Lower leg skin (tissue), 4 donors: ENCODE measurements around the gene SUPT7L. TPM values are rescaled to one million over a fixed set of nuclear protein-coding genes. Genes with fewer than 3 reads are reported as not detected.
A peak's percentile ranks its signal among the peaks of the same experiment; 100 is the strongest.
"Not testable (repeated sequence)": the region's sequence is repeated elsewhere in the genome, so short reads cannot be mapped to it uniquely, and the experiment has no call there.

Source experiments
- DNase-seq, 2 donors: peaks; one replicate each; pipeline ENCODE4 v3.0.0-alpha.2; 2019; ENCODE audit warnings: low spot score in 2 of 2
- H3K4me3 ChIP-seq: fragments of 200-600 bp; sonication (generic); 2 replicates; pipeline ENCODE4 v1.5.1; 2017; ENCODE audit warnings: mild to moderate bottlenecking, low read depth; ENCODE audit not compliant: poor library complexity, severe bottlenecking
- CTCF ChIP-seq, 3 donors: fragments of 450-650 bp; IDR thresholded peaks; one replicate each; pipeline ENCODE4 v1.5.1; 2016; ENCODE audit warnings: antibody characterized with exemption in 3 of 3, mild to moderate bottlenecking in 3 of 3, moderate library complexity in 2 of 3
- POLR2A ChIP-seq, 2 donors: fragments of 450-650 bp; IDR thresholded peaks; one replicate each; pipeline ENCODE4 v1.6.1; 2016 to 2017; ENCODE audit warnings: antibody characterized with exemption in 2 of 2, mild to moderate bottlenecking in 1 of 2, moderate library complexity in 1 of 2
- WGBS, 2 donors: methylation state at CpG; one replicate each; pipeline ENCODE4 v1.1.5; 2018; 5-methylcytosine and 5-hydroxymethylcytosine counted together
- intact Hi-C: fragments of 100-400 bp; cut with DNase I; formaldehyde crosslinking; loops from one replicate; pipeline ENCODE4 v1.15.0; 2023; ENCODE audit warnings: low total_unique reads
- total RNA-seq, 4 donors: library from RNA; depleted of rRNA; stranded (reverse); fragments of >200 nt; gene quantifications; one replicate each; pipeline ENCODE4 v1.1.0, GENCODE V29; 2016

SUPT7L gene
- total RNA-seq, 4 donors from 2014 or later = 9.7 to 16.9 (median 14.9) TPM

- intact Hi-C loops = no loop called here
- TF ChIP-seq CTCF (IDR thresholded peaks at IDR 0.05) (no peak), POLR2A (IDR thresholded peaks at IDR 0.05) (no peak)
- 1% methylated on average over 42 to 44 of the region's 44 CpGs for WGBS, 2 donors
- peak; percentile 90 to 98 for DNase-seq
- H3K4me3 ChIP-seq = peak within 1 kb of the TSS; percentile 74
Measured at GRCh38 chr2:27628767-27629709, 34.4 kb downstream of the SUPT7L start, which contains the start of the genes CCDC121 and GPN1. Gene CCDC121 (minus strand): TSS chr2:27629012. CDS start chr2:27627799, 1,213 bp downstream. Gene GPN1 (plus strand): TSS chr2:27629050. CDS start chr2:27629059, 9 bp downstream.

GRCh38 chr2:27627963-27628766 is 35.2 kb downstream of the SUPT7L start:
- 2 to 5% methylated on average over 8 to 18 of the region's 21 CpGs for WGBS, 2 donors
- intact Hi-C loops = no loop called here
- peak in 1 of 2 donors; percentile 85 for DNase-seq
- peak overlapping the region; percentile 74 for H3K4me3 ChIP-seq
- no peak for TF ChIP-seq POLR2A (IDR thresholded peaks at IDR 0.05)
- no peak for TF ChIP-seq CTCF (IDR thresholded peaks at IDR 0.05)

- 37 to 51% methylated on average over 3 of the region's 3 CpGs for WGBS, 2 donors
- H3K4me3 ChIP-seq, DNase-seq, intact Hi-C loops: not testable (repeated sequence)
Measured at GRCh38 chr2:27626921-27627320, 36.5 kb downstream of the SUPT7L start.

GRCh38 chr2:27626323-27626722 is 37.1 kb downstream of the SUPT7L start:
- H3K4me3 ChIP-seq, intact Hi-C loops, DNase-seq: not testable (repeated sequence)
- WGBS, 2 donors = 86% methylated on average over 1 of the region's 1 CpG

GRCh38 chr2:27624943-27625342 is 38.5 kb downstream of the SUPT7L start:
- intact Hi-C loops = no loop called here

GRCh38 chr2:27622921-27623384 is 40.5 kb downstream of the SUPT7L start:
- intact Hi-C loops = no loop called here
- DNase-seq = no peak
- 81 to 86% methylated on average over 3 of the region's 3 CpGs for WGBS, 2 donors
- TF ChIP-seq POLR2A (IDR thresholded peaks at IDR 0.05) (no peak), CTCF (IDR thresholded peaks at IDR 0.05) (no peak)
- H3K4me3 ChIP-seq = no peak overlapping the region

More at GRCh38 chr2:27624943-27625342, 38.5 kb downstream of the SUPT7L start:
- TF ChIP-seq CTCF (IDR thresholded peaks at IDR 0.05) = no peak
- no peak for TF ChIP-seq POLR2A (IDR thresholded peaks at IDR 0.05)
- DNase-seq = no peak
- H3K4me3 ChIP-seq = no peak overlapping the region
